ENCODE measurements around the gene UMPS.
"Not testable (repeated sequence)": the region's sequence is repeated elsewhere in the genome, so short reads cannot be mapped to it uniquely, and the experiment has no call there.

Gene UMPS

DNA sequence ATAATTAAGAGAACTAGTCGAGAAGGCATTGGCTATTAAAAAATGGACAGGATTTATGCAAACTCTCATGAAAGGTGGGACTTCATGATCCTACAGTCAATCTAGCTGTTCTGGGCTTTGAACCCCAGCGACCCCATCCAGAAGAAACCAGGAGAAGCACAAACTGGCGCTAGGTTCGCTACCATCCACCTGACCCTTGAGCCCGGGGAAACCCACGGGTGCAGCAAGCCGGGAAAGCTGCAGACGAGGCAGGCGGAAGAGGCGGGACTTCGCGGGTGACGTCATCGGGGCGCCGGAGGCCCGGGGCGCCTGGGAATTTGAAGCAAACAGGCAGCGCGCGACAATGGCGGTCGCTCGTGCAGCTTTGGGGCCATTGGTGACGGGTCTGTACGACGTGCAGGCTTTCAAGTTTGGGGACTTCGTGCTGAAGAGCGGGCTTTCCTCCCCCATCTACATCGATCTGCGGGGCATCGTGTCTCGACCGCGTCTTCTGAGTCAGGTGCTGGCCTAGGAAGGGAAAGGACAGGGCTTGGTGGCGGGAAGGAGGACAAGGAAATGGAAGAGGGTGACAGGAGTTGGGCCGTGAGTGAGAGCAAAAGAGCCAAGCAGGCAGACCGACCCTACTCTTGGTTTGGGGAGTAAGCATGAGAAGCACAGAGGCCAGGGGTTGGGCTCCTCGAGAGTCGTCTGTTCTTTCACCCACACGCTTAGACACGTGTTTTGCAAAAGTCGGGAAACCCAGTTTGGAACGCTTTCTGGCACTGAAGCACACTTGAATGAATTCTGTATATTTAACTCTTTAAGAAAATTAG lies at the start of gene UMPS:
Gene UMPS (plus strand): TSS at position 324 of the 812 bp plus-strand sequence. CDS start 20 bp downstream, at position 344.
- DNase-seq (ENCODE audit: low spot score), result peak; percentile 85

DNA sequence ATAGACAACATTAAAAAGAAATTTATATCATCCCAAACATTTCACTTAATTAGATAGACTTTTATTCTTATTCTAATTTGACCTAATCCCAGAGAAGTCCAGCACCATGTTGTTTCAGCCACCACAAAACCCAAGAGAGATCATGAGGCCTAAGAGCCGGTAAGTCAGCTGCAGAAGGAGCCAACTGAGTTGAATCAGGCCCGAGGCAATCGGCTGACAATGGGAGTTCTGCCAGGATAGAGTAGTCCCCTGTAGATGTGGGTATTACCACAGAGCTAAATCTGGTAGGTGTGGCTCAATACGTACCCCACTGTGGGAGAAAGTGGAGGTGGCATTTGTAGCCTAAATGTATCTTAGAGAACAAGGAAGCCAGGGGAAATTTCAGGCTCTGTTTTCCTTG lies 49.7 kb upstream of the UMPS start:
- DNase-seq (ENCODE audit: low spot score), result no peak

DNA sequence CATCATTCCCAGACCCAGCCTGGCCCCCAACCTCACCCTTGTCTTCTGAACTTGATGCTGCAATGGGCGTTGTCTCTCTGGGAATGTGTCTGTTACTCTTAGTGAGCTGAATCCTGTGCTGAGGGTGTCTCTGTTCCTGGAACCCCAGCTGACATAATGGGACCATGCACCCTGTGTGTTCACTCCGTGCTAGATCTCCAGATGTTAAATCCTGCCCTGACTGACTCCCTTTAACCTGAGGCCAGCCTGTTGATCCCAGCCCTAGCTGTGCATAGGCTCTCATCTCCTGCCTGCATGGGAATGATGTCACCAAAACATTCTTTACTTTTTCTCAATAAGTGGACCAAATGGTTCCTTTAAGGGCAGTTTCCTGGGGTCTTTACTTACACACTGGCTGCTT lies 48.0 kb upstream of the UMPS start:
- DNase-seq (ENCODE audit: low spot score), result no peak

DNA sequence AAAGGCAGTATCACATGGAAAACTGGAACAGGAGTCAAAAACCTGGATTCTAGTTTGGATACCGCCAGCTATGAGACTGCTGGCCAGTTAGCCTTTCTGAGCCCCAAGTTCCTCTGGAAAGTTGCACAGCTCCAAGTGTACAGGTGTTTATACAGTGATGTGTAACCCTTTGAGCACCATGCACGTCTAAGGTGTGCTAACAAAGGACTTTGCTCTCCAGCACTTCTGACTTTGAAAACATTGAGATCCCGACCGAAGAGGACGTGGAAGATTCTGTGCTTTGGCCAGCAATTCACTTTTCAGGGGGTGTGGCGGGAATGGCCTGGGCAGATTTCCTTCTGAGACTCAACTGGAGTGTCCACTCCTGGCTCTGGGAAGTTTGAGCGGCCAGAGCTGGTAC lies 45.8 kb upstream of the UMPS start:
- no peak for DNase-seq (ENCODE audit: low spot score)

DNA sequence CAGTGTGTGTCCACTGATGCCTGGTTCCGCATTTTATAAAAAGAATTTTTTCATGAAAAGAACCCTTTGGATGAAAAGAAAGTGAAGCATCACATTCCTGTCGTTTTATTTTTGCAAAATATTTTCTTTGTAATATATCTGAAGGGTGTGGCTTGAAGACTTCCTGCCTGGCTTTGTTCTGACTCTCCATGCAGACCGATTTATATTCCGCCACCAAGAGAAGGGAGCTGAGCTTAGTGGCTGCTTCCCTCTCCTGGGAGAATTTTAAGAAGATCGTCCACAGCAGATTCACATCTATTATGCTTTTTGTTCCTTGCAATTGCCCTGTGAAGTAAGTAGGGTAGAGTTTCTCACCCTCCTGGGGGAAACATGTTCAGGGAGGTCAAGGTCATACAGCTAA lies 45.2 kb upstream of the UMPS start:
- DNase-seq (ENCODE audit: low spot score), result no peak

DNA sequence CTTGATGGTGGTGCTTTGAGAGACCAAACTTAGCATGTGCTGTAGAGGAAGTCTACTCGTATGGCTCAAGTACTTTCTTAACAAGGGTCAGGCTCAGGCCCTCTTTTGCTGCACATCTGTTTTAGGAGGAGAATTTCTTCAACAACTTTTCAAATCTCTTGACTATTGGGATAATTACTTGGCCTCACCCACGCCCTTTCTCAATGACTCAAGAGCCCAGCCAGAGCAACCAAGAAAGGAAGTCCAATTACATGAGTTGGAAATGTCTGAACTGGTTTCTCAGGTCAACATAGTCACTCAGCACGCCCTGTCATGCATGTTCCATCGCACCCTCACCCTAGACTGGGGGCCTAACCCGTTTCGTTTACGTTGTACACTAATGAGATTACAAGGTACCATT lies 44.8 kb upstream of the UMPS start:
- no peak for DNase-seq (ENCODE audit: low spot score)

DNA sequence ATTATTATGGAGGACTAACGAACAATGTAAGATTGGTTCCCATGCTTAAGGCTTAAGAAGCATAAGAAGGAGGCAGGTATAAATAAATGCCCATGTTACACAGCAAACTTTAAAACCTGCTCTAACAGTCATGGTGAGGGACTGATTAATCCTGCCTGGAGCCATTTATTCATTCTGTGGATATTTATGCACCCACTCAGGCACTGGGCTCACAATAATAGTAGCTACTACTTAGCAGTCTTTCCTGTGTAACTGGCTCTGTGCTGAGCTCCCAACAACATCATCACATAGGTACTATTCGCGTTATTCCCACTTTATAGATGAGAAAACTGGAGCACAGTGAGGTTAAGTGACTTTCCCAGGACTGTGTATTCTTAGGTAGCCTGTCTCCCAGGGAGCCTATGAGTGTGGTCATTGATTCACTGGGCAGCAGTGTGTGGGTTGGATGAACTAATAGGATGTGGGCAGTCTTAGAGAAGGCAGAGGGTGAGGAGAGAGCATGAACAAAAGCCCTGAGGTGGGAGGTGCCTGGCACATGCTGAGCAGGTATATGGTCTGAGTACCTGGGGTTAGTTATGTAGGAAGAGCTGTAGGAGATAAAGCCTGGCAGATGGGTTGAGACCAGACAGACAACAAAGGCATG lies 44.1 kb upstream of the UMPS start:
- DNase-seq (ENCODE audit: low spot score), result no peak

DNA sequence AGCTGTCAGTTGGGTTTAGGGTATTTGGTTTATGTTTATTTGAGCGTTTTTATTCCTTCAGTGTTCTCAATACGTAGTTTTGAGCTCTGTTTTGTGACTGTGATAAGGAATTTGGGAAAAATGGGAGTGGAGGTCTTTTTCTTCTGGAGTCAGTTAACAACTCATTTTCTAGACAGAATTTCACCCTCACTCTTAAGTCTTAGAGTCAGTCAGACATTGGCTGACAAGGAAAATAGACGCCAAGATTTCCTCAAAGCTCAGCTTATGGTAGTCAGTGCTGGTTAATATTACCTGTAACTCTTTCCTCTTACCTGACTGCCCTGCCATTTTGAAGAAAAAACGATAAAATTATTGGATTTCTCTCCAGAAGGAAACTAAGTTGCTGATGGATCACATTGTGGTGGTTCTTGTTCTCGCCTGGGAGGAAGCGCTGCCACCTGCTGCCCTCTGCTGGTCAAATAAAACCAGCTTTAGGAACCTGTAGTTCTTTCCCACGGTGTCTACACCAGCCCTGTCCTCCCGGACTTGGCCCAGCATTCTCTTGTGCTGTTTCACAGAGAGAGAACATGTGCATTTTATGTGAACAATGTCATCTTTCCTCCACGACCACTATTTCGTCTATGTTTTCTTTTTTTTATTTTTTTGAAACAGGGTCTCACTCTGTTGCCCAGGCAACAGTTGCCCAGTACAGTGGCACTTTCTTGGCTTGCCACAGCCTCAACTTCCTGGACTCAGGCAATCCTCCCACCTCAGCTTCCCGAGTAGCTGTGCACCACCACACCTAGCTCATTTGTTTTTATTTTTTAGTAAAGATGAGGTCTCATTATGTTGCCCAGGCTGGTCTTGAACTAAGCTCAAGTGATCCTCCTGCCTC lies 41.4 kb upstream of the UMPS start:
- DNase-seq (ENCODE audit: low spot score), result peak; percentile 46

DNA sequence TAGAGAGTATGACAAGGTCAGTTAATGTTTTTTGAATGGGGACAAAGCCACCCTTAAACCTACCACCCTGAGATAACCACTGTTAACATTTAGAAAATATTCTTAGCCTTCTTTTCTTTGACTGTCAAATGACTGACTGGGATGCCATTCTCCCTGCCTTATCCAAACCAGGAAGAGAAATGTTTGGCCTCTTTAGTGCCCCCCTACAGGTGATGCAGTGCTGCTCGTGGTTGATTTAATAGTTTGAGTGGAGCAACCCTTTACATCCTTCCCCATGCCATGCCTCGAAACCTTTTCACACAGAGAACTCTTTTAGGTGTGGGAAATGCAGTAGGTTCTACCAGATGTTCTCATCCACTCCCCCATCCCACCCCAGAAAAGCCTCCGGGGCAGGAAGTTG lies 38.7 kb upstream of the UMPS start:
- no peak for DNase-seq (ENCODE audit: low spot score)

DNA sequence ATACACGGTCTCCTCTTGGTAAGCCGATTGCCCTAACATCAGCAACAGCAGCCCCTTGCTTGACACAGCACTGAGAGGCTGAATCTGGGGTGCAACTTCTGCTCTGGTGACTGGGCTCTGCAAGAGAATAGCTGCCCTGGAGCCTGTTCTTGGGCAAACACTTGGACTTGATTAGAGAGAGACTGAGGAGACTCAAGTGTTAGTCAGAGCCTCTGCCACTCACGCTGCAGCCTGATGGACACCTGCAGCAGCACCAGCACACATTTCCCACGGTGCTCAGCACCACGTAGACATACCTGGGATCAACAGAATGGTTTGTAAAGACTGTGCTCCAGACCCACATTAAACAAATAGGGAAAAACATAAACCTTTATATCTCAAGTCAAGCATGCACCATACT lies 35.8 kb upstream of the UMPS start:
- no peak for DNase-seq (ENCODE audit: low spot score)

DNA sequence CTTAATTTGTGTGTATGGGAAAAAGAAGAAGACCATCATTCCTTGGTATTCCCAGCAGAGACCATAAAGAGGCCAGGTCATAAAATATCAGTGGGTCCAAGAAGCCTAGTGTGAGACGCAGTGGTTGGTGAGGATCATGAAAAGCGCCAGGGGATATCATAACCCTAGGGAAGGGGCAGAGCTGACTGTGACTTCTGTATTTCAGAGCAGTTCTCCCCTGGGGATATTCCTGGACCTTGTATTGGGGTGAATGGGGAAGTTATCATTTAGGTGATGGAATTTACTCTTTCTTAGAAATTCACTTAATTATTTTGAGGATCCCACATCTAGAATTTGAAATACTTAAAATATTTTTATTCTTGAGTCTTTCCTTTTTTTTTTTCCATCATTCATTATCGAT lies 34.9 kb upstream of the UMPS start:
- no peak for DNase-seq (ENCODE audit: low spot score)

DNA sequence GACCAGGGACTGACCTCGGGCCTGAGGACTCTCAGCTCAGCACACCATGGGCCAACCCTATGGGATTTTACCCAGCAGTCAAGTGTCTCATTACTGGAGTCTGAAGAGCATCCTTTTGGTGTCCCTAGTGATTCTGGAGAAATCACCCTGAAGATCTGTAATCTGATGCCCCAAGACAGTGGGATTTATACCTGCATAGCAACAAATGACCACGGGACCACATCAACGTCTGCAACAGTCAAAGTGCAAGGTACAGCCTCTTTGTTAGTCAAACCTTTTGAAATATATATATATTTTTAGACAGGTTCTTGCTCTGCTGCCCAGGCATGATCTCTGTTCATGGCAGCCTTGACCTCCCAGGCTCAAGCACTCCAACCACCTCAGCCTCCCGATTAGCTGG lies 34.2 kb upstream of the UMPS start:
- no peak for DNase-seq (ENCODE audit: low spot score)

DNA sequence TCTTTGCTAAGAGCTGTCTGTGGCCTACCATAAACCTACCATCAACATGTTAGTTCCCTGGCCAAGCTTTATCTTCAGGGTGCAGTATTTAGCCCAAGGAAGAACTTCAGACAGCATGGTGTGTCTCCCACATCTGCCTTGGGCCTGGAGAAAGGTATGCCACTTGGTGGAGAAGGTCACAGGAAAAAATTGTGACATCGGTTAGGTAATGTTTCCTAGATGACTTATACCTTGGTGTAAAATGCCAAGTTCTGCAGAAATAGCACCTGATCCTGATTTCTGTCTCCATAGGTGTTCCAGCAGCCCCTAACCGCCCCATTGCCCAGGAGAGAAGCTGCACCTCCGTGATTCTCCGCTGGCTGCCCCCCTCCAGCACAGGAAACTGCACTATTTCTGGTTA lies 33.0 kb upstream of the UMPS start:
- no peak for DNase-seq (ENCODE audit: low spot score)

DNA sequence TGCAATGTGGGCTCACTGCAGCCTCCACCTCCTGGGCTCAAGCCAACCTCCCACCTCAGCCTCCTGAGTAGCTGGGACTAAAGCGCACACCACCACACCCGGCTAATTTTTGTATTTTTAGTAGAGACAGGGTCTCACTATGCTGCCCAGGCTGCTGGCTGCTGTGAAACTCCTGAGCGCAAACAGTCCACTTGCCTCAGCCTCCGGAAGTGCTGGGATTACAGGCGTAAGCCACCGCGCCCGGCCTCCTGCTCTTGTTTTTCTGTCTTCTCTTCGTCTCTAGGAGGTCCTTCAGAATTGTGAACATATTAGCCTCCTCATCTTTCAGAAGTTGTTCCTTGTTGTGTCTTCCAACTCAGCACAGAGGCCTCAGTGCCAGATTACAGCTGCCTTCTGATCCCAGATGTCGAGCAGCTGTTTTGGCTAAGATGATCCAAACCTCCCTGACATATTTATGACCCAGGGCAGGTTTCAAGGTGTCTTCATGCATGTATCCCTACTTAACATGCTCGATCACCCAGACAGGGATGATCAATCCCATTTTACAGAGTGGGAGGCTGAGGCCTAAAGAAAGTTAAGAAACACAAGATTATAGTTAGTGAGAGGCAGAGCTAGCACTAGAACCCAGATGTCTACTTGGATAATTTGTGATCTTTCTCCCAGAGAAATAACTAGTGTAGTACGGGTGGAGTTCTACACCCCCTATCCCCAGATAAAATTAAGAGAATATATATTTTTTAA lies 32.1 kb upstream of the UMPS start:
- DNase-seq (ENCODE audit: low spot score), result no peak

DNA sequence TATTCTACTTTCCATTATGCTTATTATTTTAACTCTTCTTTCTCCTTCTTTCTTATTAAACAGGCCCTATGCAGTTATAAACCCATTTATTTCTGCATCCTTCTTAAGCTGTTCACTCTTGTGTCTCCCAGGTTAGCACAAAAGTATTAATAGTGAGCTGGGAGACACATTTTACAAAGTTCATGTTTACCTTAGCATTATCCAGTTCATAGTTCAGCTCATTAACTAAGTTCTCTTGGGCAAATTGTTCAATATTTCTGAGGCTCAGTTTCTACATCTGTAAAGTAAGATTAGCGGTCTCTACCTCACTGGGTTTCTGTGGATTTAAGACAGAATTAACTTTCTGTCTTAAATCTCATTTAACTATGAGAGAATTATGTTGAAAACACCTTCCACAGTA lies 31.2 kb upstream of the UMPS start:
- DNase-seq (ENCODE audit: low spot score), result no peak

DNA sequence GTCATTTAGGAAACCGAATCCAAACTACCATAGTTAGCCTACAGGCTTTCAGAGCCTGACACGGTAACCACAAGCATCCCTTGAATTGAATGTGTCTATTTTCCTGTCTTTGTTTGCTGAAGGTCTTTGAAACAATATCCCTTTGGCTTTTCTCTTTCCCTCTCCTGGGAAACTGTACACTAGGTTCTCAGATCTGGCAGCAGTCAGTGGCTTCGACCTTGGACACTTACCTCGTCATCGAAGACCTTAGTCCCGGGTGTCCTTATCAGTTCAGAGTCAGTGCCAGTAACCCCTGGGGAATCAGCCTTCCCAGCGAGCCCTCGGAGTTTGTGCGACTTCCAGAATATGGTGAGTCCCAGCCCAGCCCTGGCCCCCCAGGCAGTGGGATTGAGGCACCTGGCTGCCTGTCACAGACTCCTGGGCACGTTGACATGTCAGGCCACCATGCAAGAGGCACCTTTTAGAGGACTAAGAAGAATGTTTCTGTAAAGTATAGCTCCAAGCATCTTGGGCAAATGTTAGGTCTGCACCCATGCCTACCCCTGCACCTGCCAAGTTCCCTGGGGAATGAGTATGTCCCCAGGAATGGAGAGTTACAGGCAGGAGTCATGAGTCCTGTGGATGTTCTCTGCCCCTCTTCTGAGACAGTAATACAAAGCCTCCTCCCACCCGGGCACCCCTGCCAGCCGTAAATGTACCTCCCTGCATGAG lies 30.4 kb upstream of the UMPS start:
- no peak for DNase-seq (ENCODE audit: low spot score)

DNA sequence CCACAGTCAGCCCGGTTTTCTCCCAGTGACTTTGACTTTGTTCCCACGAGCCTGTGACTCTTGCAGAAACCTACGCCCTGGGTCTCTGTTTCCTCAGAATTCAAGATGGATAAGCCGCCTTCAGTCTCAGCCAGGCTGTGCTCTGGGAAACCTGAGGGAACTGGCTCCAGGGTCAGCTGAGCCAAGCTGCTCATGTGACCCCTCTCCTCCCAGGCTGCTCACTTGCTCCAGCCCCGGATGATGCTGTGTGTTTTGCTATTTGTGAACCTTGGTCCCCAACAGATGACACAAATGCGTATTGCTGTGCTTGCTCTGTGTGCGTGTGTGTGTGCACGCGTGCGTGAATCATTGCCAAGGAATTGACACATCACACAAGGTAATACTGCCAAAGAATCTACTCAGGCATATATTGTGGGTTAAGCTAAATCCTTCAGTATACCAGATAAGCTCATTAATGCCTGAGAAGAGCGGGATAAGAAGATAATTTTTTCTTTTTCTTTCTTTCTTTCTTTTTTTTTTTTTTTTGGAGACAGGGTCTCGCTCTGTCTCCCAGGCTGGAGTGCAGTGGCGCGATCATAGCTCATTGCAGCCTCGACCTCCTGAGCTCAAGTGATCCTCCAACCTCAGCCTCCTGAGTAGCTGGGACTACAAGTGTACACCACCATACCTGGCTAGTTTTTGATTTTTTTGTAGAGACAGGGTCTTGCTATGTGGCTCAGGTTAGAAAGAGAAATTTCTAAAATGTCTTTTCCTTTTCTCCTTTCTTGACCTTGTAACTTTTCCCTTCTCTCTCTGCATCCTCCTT lies 29.2 kb upstream of the UMPS start:
- DNase-seq (ENCODE audit: low spot score), result no peak

DNA sequence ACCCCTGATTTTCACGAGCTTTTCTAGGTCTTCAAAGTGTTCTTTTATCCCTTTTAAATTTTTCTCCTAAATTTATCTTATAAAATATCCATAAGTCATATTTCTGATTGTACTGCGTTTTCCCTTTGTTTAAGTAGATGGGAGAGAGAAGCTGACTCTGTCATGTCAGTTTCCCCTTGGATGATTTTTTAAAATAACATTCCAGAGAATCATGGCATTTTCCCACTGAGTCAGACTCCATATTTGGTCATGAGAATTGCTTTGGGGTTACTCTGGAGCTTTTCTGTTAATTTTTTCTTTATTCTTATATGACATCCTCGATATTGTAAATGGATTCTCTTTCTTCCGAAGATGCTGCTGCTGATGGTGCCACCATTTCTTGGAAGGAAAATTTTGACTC lies 28.6 kb upstream of the UMPS start:
- DNase-seq (ENCODE audit: low spot score), result no peak

DNA sequence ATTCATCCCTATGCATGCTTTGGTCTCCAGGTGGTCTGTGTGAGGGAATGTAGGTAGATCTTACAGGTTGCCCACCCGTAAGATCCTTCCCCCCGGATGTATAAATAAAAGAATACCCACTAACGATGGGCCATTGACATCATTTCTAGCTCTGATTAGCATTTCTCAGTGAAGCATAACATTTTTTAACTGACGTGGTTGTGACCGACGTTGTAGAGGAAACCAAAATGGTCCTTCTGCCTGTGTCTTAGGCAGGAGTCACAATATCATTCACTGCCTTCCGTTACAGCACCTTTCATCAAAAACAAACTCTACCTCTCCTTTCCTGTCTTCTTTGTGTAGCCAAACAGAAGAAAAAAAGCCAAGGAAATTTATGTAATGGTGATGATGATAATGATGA lies 27.3 kb upstream of the UMPS start:
- no peak for DNase-seq (ENCODE audit: low spot score)

DNA sequence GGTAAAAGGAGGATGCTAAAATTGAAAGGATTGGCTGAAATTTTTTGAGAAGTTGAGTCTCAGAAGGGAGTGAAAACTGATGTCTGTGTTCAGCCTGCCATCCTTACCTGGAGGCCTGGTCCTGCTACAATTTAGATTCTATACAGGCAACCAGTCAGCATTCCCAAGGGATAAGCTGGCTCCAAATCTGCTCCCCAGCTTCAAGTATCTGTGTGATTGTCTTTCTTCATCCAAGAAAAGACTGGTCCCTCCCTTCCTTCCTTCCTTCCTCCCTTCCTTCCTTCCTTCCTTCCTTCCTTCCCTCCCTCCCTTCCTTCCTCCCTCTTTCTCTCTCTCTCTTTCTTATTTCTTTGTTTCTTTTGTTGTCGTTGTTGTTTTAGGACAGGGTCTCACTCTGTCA lies 24.7 kb upstream of the UMPS start:
- no peak for DNase-seq (ENCODE audit: low spot score)

DNA sequence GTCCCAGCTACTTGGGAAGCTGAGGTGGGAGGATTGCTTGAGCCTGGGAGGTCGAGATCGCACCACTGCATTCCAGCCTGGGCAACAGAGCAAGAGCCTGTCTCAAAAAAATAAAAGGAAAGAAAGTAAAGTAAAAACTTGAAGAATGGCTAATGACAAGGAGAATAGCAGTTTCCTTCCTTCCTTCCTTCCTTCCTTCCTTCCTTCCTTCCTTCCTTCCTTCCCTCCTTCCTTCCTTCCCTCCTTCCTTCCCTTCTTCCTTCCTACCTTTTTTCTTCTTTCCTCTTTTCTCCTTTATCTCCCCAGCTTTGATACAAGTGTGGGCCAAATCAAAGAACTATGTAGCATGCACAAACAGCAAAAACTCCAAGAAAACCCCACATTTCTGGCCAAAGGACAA lies 23.0 kb upstream of the UMPS start:
- DNase-seq (ENCODE audit: low spot score), result not testable (repeated sequence)

All from globus pallidus (tissue), 1 donor.